HUES48 (cell line): ENCODE results near the gene ARSJ.
"Not testable (repeated sequence)": the region's sequence is repeated elsewhere in the genome, so short reads cannot be mapped to it uniquely, and the experiment has no call there.

Source experiments
- H3K27ac ChIP-seq: one replicate; pipeline ENCODE4 v1.7.0; 2013; ENCODE audit warnings: low read depth, low read length, inconsistent platforms
- H3K27me3 ChIP-seq: 2 replicates; pipeline ENCODE4 v1.6.1; 2013; ENCODE audit warnings: mild to moderate bottlenecking, low read length; ENCODE audit not compliant: control insufficient read depth, insufficient read depth
- H3K36me3 ChIP-seq: 2 replicates; pipeline ENCODE4 v1.6.1; 2013; ENCODE audit warnings: low read length; ENCODE audit not compliant: control insufficient read depth, insufficient read depth
- H3K4me1 ChIP-seq: 2 replicates; pipeline ENCODE4 v1.6.1; 2013; ENCODE audit warnings: mild to moderate bottlenecking, low read length; ENCODE audit not compliant: control insufficient read depth, insufficient read depth
- H3K4me3 ChIP-seq: 2 replicates; pipeline ENCODE4 v1.5.1; 2013; ENCODE audit warnings: mild to moderate bottlenecking, low read depth, low read length
- H3K9ac ChIP-seq: 2 replicates; pipeline ENCODE4 v1.6.1; 2013; ENCODE audit warnings: mild to moderate bottlenecking, low read depth, low read length, moderate library complexity
- H3K9me3 ChIP-seq: 2 replicates; pipeline ENCODE4 v1.6.1; 2013; ENCODE audit warnings: low read length; ENCODE audit not compliant: control insufficient read depth, insufficient read depth

Gene ARSJ

GRCh38 chr4:114013201-114013600 lies 33.8 kb upstream of the ARSJ start:
- H3K4me1 ChIP-seq, H3K27ac ChIP-seq, H3K36me3 ChIP-seq, H3K4me3 ChIP-seq, H3K9me3 ChIP-seq, H3K9ac ChIP-seq, H3K27me3 ChIP-seq: not testable (repeated sequence)

GRCh38 chr4:114012749-114013148 lies 33.3 kb upstream of the ARSJ start:
- Histone ChIP-seq H3K27ac (no peak overlapping the region), H3K4me1 (no peaks in the 10 kb centered on the region), H3K9ac (no peak overlapping the region), H3K36me3 (no peaks in the 10 kb centered on the region), H3K27me3 (no peaks in the 10 kb centered on the region), H3K9me3 (no peaks in the 10 kb centered on the region), H3K4me3 (no peak overlapping the region)

GRCh38 chr4:114005569-114006442 lies 26.4 kb upstream of the ARSJ start:
- Histone ChIP-seq H3K4me1 (peaks cover 21% of the 10 kb centered on the region), H3K27ac (no peak overlapping the region), H3K4me3 (no peak overlapping the region), H3K27me3 (no peaks in the 10 kb centered on the region), H3K9me3 (no peaks in the 10 kb centered on the region), H3K9ac (no peak overlapping the region), H3K36me3 (no peaks in the 10 kb centered on the region)

GRCh38 chr4:114004483-114005226 lies 25.2 kb upstream of the ARSJ start:
- H3K27me3 ChIP-seq, H3K36me3 ChIP-seq, H3K27ac ChIP-seq, H3K9ac ChIP-seq, H3K4me3 ChIP-seq, H3K9me3 ChIP-seq: not testable (repeated sequence)
- H3K4me1 ChIP-seq: peaks cover 21% of the 10 kb centered on the region

GRCh38 chr4:113998531-113998930 lies 19.1 kb upstream of the ARSJ start:
- no peak overlapping the region for H3K4me3 ChIP-seq
- H3K9me3 ChIP-seq: no peaks in the 10 kb centered on the region
- no peaks in the 10 kb centered on the region for H3K27me3 ChIP-seq
- no peak overlapping the region for H3K27ac ChIP-seq
- H3K9ac ChIP-seq: no peak overlapping the region
- no peaks in the 10 kb centered on the region for H3K36me3 ChIP-seq
- peaks cover 17% of the 10 kb centered on the region for H3K4me1 ChIP-seq

GRCh38 chr4:113998079-113998478 lies 18.6 kb upstream of the ARSJ start:
- H3K9me3 ChIP-seq: no peaks in the 10 kb centered on the region
- no peak overlapping the region for H3K9ac ChIP-seq
- H3K36me3 ChIP-seq: no peaks in the 10 kb centered on the region
- H3K27me3 ChIP-seq: no peaks in the 10 kb centered on the region
- H3K4me3 ChIP-seq: no peak overlapping the region
- no peak overlapping the region for H3K27ac ChIP-seq
- peaks cover 17% of the 10 kb centered on the region for H3K4me1 ChIP-seq

- peaks cover 17% of the 10 kb centered on the region for H3K4me1 ChIP-seq
Measured at GRCh38 chr4:113997206-113997605, 17.8 kb upstream of the ARSJ start.

GRCh38 chr4:113996599-113997177 lies 17.2 kb upstream of the ARSJ start:
- H3K4me3 ChIP-seq: no peak overlapping the region
- no peak overlapping the region for H3K9ac ChIP-seq
- no peaks in the 10 kb centered on the region for H3K27me3 ChIP-seq
- no peaks in the 10 kb centered on the region for H3K9me3 ChIP-seq
- peaks cover 17% of the 10 kb centered on the region for H3K4me1 ChIP-seq
- H3K36me3 ChIP-seq: no peaks in the 10 kb centered on the region
- H3K27ac ChIP-seq: peak overlapping the region; percentile 64

More at GRCh38 chr4:113997206-113997605, 17.8 kb upstream of the ARSJ start:
- Histone ChIP-seq H3K27me3 (no peaks in the 10 kb centered on the region), H3K36me3 (no peaks in the 10 kb centered on the region), H3K4me3 (no peak overlapping the region), H3K9me3 (no peaks in the 10 kb centered on the region), H3K27ac (peak overlapping the region; percentile 64), H3K9ac (no peak overlapping the region)

GRCh38 chr4:113993887-113994286 lies 14.4 kb upstream of the ARSJ start:
- Histone ChIP-seq H3K27ac (no peak overlapping the region), H3K27me3 (no peaks in the 10 kb centered on the region), H3K4me3 (no peak overlapping the region), H3K9ac (no peak overlapping the region), H3K9me3 (no peaks in the 10 kb centered on the region), H3K36me3 (no peaks in the 10 kb centered on the region), H3K4me1 (peaks cover 17% of the 10 kb centered on the region)

- Histone ChIP-seq H3K36me3 (no peaks in the 10 kb centered on the region), H3K4me3 (no peak overlapping the region), H3K27ac (no peak overlapping the region), H3K27me3 (no peaks in the 10 kb centered on the region), H3K9ac (no peak overlapping the region), H3K9me3 (no peaks in the 10 kb centered on the region), H3K4me1 (peaks cover 3% of the 10 kb centered on the region; the same call in 1 of the 2 replicates)
Measured at GRCh38 chr4:113990886-113991285, 11.4 kb upstream of the ARSJ start.
